ENCODE measurements around the gene STK32C.
"Not testable (repeated sequence)": the region's sequence is repeated elsewhere in the genome, so short reads cannot be mapped to it uniquely, and the experiment has no call there.

Gene STK32C

GRCh38 chr10:132299371-132300336 lies 8.1 kb downstream of the STK32C start:
- no peak for DNase-seq

- DNase-seq = peak; percentile 78
Observed at GRCh38 chr10:132298038-132298881, 9.5 kb downstream of the STK32C start.

- DNase-seq = peak; percentile 77
Observed at GRCh38 chr10:132297526-132297925, 10.2 kb downstream of the STK32C start.

- DNase-seq = peak; percentile 85
Observed at GRCh38 chr10:132296666-132297443, 10.9 kb downstream of the STK32C start.

GRCh38 chr10:132295481-132295880 lies 12.3 kb downstream of the STK32C start:
- DNase-seq = not testable (repeated sequence)

GRCh38 chr10:132294561-132295318 lies 13.0 kb downstream of the STK32C start:
- peak; percentile 92 for DNase-seq

- DNase-seq = no peak
Observed at GRCh38 chr10:132293813-132294520, 13.8 kb downstream of the STK32C start.

- DNase-seq = peak; percentile 55
Observed at GRCh38 chr10:132293201-132293812, 14.4 kb downstream of the STK32C start.

GRCh38 chr10:132292287-132293200 lies 15.2 kb downstream of the STK32C start:
- DNase-seq = no peak

- no peak for DNase-seq
Observed at GRCh38 chr10:132291826-132292225, 15.9 kb downstream of the STK32C start.

GRCh38 chr10:132290631-132291030 lies 17.1 kb downstream of the STK32C start:
- no peak for DNase-seq

GRCh38 chr10:132289439-132289838 lies 18.3 kb downstream of the STK32C start:
- DNase-seq = no peak

GRCh38 chr10:132283604-132284382 lies 24.0 kb downstream of the STK32C start:
- peak; percentile 40 for DNase-seq

- DNase-seq = no peak
Observed at GRCh38 chr10:132282667-132283603, 24.8 kb downstream of the STK32C start.

GRCh38 chr10:132281915-132282666 lies 25.7 kb downstream of the STK32C start:
- DNase-seq = peak; percentile 86

- no peak for DNase-seq
Observed at GRCh38 chr10:132280646-132281074, 27.1 kb downstream of the STK32C start.
